ENCODE data around the gene AKAP6.

Gene AKAP6

DNA sequence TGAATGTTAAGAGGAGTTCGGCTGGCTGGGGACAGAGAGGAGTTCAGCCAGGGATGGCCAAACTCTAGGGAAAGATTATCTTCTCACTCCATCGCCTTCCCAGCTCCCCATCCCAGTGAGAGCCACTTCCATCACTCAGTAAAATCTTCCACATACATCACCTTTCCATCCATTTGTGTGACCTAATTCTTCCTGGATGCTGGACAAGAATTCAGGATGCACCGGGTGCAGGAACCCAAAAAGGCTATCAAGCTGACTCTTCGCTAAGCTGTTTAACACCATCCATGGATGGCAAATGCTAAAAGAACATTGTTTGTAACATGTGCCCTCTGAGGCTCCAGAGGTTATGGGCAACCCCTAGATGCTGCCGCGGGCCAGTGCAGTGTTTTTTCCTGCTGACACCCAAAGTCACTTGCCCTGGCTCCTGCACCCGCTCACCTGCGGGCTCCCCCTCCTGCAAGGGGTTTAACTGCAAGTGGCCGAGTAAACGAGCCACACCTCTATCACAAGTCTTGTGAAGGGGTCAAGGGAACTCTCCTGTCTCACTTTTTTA is 393.6 kb downstream of the AKAP6 start:
- in situ Hi-C loops (cut with HindIII; ENCODE audit: low sequenced_read_pairs): no loop called here

DNA sequence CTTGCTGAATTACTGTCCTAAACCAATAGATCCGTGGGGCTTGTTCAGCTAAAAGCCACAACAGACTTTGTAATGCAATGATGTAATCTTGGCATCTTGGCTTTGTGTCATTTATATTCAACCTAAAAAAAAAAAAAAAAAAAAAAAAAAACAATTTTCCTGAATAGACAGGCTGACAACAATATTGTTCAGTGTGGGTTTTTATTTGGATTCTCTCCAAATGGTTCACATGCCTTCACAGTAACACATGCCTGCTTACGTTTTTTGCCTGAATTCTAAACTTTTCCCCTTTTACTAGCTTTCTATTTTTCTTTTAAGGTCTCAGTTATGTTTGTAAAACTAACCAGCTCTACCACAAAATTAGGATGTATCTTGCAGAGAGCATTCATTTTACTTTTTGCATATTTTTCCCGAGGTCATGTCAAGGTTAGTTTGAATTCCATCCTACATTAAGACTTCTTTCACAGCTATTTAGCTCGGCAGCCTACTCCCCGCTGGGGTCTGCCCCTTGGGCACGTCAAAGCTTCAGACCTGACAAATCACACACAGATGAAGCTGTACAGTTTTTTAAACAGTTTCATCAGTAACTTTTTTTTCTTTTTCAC is 395.9 kb downstream of the AKAP6 start:
- in situ Hi-C loops (cut with HindIII; ENCODE audit: low sequenced_read_pairs): no loop called here

- in situ Hi-C loops (cut with HindIII; ENCODE audit: low sequenced_read_pairs): no loop called here
Observed at GRCh38 chr14:32726516-32726915, 397.4 kb downstream of the AKAP6 start.

DNA sequence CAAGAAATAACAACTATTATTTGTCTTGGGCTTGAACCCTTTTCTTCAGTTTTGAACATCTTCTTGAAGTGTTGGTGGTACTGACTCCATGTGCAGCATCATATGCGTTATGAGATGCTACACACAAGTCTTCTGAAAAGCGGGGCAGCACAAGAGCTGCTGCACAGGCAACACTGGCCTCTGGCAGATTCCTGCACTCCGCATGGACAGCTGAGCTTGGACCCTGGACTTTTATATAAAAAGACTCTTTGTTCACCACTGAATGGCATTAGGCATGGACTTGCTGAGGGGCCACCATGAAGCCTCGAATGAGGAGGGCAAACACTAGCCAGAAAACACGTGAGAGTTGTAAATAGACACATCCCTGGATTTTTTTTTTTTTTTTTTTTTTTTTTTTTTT is 398.7 kb downstream of the AKAP6 start:
- in situ Hi-C loops (cut with HindIII; ENCODE audit: low sequenced_read_pairs): no loop called here

GRCh38 chr14:32728526-32728925 is 399.4 kb downstream of the AKAP6 start:
- in situ Hi-C loops (cut with HindIII; ENCODE audit: low sequenced_read_pairs): no loop called here

DNA sequence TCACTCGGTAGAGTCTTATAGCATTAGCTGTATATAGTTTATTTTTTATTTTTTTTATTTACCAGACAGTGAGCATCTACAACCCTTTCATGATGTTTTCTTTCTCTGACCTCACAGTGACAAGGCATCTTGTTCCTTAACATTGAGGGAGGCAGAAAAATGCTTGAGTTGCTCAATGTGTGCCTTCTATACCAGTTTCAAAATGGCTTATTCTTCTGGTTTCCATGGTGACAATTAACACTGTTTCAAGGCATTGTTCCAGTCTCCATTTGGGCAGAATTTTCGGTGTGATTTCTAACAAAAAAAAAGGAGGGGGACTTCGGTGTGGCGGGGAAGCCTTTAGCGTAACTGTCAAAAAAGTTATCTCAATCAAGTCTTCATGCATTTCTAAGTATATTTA is 399.9 kb downstream of the AKAP6 start:
- in situ Hi-C loops (cut with HindIII; ENCODE audit: low sequenced_read_pairs): no loop called here

GRCh38 chr14:32731249-32731648 is 402.2 kb downstream of the AKAP6 start:
- in situ Hi-C loops (cut with HindIII; ENCODE audit: low sequenced_read_pairs): no loop called here

DNA sequence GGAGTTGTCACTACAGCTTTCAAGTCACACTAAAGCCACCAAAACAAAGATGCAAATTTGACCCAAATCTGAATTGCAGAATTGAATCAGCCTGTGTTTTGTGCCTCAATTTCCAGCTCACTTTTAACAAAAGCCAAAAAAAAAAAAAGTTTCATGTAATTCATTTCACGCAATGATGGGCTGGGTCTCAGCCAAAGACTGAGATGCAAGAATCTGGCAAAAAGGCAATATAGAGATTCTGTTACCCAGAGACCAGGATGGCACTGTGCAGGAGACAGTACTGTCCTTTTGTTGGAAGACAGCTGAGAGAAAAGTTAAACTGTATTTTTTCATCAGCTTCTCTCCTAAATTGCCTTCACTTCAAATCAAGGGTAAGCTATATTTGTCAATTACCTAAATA is 403.9 kb downstream of the AKAP6 start:
- in situ Hi-C loops (cut with HindIII; ENCODE audit: low sequenced_read_pairs): no loop called here

DNA sequence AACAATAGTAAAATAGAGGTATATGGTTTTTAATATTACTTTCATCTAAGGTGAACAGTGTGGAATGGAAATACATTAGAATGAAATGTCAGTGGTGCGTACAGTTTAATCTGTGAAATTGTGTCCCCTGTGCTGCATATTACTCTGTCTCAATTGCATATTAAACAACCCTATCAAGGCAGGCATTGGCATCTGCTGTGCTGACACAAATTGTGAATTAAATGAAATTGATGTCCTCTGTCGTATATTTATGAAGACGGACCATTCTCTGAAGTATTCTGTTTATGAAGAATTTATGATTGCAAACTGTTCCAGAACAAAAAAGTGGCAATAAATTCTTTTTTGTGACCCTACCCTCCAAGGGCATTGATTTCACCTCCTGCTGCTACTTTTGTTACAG is 405.2 kb downstream of the AKAP6 start:
- in situ Hi-C loops (cut with HindIII; ENCODE audit: low sequenced_read_pairs): no loop called here

DNA sequence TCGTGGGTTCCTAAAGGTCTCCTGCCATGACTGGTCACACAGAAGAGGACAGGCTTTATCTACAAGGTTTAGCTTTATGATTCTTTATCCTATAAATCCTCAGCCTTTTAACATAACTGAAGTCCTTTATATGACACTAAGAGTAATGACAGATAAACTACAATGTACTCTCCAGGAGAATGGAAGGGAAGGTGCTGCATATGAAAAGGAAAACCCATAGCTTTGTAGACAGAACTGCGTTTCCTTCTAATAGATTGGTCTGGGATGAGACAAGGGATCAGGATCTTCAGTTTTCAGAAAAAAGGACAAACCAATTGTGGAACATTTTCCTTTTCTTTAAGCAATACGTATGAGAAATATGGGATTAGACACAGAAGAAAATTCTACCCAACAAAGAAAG is 408.5 kb downstream of the AKAP6 start:
- in situ Hi-C loops (cut with HindIII; ENCODE audit: low sequenced_read_pairs): no loop called here

DNA sequence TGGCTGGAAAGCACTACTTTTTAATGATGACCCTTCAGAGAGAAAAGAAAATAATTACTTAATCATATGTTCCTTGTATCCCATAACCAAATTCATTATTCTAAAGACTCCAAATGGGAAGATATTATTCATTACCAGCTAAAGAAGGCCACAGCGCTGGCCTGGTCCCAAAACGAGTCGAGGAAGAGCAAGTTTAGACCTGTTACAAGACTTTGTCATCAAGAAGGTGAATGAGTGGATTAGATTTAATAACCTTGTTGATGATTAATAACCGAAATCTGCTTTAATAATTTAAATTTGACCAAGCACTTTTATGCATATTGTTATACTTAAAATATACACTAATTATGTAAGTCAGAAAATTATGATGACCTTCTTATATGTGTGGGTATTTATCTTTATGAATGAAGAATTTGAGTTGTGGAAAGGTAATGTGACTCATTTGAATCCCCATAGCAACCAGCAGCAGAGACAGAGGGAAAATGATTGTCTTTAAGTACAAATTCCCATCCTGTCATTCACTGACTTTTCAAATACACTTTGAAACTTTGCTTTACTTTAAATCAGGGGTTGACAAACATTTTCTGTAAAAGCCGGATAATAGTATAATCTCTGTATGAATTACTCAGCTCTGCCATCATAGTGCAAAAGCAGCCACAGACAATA is 409.2 kb downstream of the AKAP6 start:
- in situ Hi-C loops (cut with HindIII; ENCODE audit: low sequenced_read_pairs): no loop called here

- in situ Hi-C loops (cut with HindIII; ENCODE audit: low sequenced_read_pairs): no loop called here
Observed at GRCh38 chr14:32744811-32745445, 415.8 kb downstream of the AKAP6 start.

DNA sequence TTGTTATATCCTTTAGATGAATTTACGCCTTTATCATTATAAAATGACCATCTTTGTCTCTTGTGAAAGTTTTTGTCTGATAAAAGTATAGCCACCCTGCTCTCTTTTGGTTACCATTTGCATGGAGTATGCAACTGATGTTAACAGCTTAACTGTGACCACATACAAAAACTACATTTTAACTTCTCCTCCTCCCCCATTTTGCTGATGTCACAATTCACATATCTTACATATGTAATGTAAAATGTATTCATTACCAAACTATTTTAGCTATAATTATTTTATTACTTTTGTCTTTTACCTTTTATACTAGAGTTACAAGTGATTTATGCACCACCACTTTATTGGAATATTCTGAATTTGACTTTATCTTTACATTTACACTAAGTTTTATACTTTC is 425.1 kb downstream of the AKAP6 start:
- in situ Hi-C loops (cut with HindIII; ENCODE audit: low sequenced_read_pairs): no loop called here

GRCh38 chr14:32756173-32756572 is 427.1 kb downstream of the AKAP6 start:
- in situ Hi-C loops (cut with HindIII; ENCODE audit: low sequenced_read_pairs): no loop called here

DNA sequence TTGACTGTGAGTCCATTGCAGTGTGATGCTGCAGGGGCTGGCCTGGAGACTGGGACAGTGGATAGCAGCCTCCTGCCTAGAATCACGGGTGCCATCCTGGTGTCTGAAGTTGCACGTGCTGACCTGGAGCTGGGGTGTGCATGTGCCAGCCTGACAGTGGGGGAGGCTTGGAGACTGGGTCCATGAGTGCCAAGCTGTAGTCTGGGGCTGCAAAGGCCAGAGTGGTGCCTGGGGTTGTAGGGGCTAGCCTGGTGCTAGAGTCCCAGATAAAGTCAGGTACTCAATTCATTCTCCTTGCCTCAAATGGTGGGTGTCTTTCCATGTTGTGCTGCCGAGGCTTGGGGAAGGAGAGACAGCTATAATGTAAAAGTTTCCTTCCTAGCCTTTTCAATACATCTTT is 427.7 kb downstream of the AKAP6 start:
- in situ Hi-C loops (cut with HindIII; ENCODE audit: low sequenced_read_pairs): no loop called here

- in situ Hi-C loops (cut with HindIII; ENCODE audit: low sequenced_read_pairs): no loop called here
Observed at GRCh38 chr14:32757568-32757967, 428.5 kb downstream of the AKAP6 start.

DNA sequence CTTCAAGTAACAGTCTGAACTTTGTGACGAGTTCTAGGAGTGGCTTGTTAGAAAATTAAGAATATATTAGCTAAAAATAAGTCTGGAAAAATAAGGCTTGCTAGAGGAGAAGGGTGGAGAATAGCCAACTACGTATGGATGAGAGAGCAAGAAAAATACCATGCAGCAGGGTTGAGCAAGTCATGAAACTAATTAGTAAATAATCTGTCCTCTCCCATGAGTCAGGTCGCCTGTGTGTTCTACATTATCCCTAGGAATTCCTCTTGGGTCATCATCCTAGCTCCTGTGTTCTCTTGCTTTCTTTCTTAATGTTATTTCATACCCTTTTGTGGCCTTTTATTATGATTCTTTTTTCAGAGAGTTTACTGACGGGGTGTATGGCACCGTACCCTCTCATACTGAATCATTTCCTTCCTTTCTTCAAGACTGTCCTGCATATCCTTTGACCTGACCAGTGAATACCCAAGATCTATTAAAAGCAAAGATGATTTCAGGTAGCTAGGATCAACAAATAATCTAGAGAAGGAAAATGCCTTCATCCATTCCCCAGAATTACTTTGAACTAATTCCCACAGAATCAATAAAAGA is 432.4 kb downstream of the AKAP6 start:
- in situ Hi-C loops (cut with HindIII; ENCODE audit: low sequenced_read_pairs): no loop called here

DNA sequence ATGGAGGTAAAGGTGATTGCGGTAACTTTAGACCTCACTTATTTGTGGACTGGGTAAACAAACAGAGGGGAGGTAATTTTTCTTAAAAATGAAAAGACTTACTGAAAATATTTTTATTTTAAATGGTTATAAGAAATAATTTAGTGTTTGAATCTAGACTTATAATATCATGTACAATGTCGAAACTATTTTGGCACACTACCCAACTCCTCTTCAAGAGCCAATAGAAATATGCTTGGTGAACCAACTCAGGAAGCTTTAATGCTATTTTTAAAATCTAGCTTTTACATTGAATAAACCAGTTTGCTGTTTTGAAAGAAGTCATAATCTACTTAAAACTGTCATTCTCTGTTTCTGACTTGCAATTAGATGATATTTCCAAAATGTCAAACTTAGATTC is 433.8 kb downstream of the AKAP6 start:
- in situ Hi-C loops (cut with HindIII; ENCODE audit: low sequenced_read_pairs): no loop called here

DNA sequence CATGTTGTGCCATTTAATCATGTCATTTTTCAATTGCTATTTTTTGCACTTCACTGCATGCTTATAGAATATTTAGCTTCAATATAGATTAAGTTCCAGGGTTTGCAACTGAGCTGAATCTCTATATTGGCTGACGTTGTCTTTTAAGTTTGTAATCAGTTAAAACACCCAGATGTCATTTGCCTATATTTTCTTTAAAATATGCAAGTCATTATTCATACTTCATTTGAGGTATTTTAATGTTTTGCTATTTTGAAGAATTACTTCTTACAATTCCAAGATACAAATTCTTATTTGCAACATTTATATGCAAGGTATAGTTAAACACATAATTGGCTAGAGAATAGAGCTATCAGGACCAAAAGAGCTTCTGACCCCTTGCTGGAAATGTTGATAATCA is 434.6 kb downstream of the AKAP6 start:
- in situ Hi-C loops (cut with HindIII; ENCODE audit: low sequenced_read_pairs): no loop called here

DNA sequence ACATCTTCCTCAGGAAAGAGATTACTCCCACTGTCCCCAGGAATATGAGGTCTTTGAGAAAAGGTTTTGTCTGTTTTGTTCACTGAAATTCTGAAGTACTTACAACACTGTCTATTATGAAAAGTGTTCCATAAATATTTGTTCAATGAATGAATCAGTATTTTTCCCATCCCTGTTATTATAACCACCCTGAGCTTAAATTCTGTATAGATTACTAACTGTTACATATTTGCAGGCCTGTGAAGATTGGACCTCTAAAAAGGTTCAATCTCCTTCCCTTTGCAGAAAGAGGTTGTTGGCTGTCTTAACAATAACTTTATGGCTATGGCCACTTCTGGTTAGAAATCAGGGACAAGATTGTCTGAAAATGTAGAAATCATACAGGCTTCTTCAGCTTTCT is 435.0 kb downstream of the AKAP6 start:
- in situ Hi-C loops (cut with HindIII; ENCODE audit: low sequenced_read_pairs): no loop called here

DNA sequence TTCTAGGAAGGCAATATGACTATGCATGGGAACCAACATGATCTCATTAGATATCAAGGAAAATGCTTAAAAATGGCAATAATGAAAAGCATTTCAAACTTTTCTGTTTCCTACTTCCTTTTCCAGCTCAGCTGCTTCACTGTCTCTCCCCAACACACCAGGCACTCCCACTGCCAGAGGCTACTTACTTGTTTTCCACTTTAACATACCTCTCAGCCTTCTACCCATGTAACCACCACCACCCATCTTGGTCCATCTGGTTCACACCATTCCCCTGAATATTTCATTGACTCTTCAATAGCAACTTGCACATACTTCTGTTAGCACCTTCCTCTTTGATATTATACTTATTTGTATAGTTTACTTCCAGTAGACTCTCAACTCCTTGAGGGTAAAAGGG is 441.3 kb downstream of the AKAP6 start:
- in situ Hi-C loops (cut with HindIII; ENCODE audit: low sequenced_read_pairs): no loop called here

DNA sequence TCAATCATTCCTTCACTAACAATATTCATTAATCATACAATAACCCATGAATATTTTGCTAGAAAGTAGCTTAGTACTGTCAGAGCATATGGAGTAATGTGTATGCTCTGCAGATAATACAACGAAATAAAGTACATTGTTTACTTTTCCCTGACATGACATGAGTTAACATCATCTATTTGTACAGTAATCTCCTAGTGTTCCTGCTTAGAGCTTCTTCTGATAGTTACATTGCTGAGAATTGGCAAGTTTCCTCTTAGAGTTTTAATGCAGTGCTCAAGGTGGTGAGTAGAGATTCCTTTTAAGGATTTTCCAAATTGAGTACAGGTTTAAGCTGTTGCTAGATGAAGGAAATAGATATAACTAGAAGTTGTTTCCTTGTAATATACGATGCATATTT is 445.1 kb downstream of the AKAP6 start:
- in situ Hi-C loops (cut with HindIII; ENCODE audit: low sequenced_read_pairs): no loop called here

Measured in DLD1 (cell line).